IMR-90 (cell line): Measurements from ENCODE around the gene CFAP69. TPM values are rescaled to one million over a fixed set of nuclear protein-coding genes. Genes with fewer than 3 reads are reported as not detected.

ENCODE experiments used
- ATAC-seq: fragments of 200-7000 bp; cut with Tn5 transposase; 2 replicates; pipeline ENCODE4 v1.9.1; 2020; ENCODE audit warnings: low read depth, mild to moderate bottlenecking, moderate library complexity
- BruUV-seq: library from RNA; stranded (reverse); fragments of 400-500 nt; replicated peaks from 2 replicates; lab custom pipeline; 2021; lab: Mats Ljungman, UMichigan
- CTCF ChIA-PET: fragments of 300-600 bp; formaldehyde crosslinking; extraction: SDS; loops from one replicate; lab custom pipeline; 2021; ENCODE audit warnings: antibody characterized with exemption; lab: Yijun Ruan, JAX
- POLR2A ChIA-PET: fragments of 300-600 bp; sonication (Branson Sonifier 250); formaldehyde crosslinking; loops from one replicate; lab custom pipeline; 2022; ENCODE audit warnings: antibody characterized with exemption; ENCODE audit not compliant: unreplicated experiment; lab: Charles Lee
- DNase-seq: peaks from one replicate; pipeline ENCODE4 v3.0.0; 2013
- H2AFZ ChIP-seq: replicated peaks from 2 replicates; pipeline ENCODE3; 2013; ENCODE audit warnings: low read length, mild to moderate bottlenecking; ENCODE audit not compliant: poor library complexity
- H2AK5ac ChIP-seq: 2 replicates; pipeline ENCODE4 v1.6.1; 2013; ENCODE audit warnings: low read depth, low read length, inconsistent platforms
- H2AK9ac ChIP-seq: replicated peaks from 2 replicates; pipeline ENCODE3; 2013; ENCODE audit warnings: mild to moderate bottlenecking, low read depth, low read length, moderate library complexity; ENCODE audit not compliant: poor library complexity
- H2BK120ac ChIP-seq: 2 replicates; pipeline ENCODE4 v1.6.1; 2013; ENCODE audit warnings: low read depth, low read length, inconsistent platforms
- H2BK15ac ChIP-seq: 3 replicates; pipeline ENCODE4 v1.6.1; 2013; ENCODE audit warnings: low read depth, low read length, inconsistent platforms
- H2BK20ac ChIP-seq: 2 replicates; pipeline ENCODE4 v1.6.1; 2013; ENCODE audit warnings: low read depth, mild to moderate bottlenecking, inconsistent platforms, low read length, moderate library complexity
- H2BK5ac ChIP-seq: 2 replicates; pipeline ENCODE4 v1.6.1; 2013; ENCODE audit warnings: mild to moderate bottlenecking, low read depth, low read length, inconsistent platforms; ENCODE audit not compliant: poor library complexity, severe bottlenecking
- H3K14ac ChIP-seq: replicated peaks from 2 replicates; pipeline ENCODE4 v1.6.1; 2013; ENCODE audit warnings: low read depth, low read length, inconsistent platforms
- H3K18ac ChIP-seq: 2 replicates; pipeline ENCODE4 v1.6.1; 2013; ENCODE audit warnings: low read depth, low read length, control low read depth
- H3K23ac ChIP-seq: 2 replicates; pipeline ENCODE4 v1.6.1; 2013; ENCODE audit warnings: low read depth, low read length, inconsistent platforms
- H3K27ac ChIP-seq: 2 replicates; pipeline ENCODE4 v1.5.1; 2013; ENCODE audit warnings: mild to moderate bottlenecking, control low read depth, low read length; ENCODE audit not compliant: insufficient read depth
- H3K27me3 ChIP-seq: 2 replicates; pipeline ENCODE4 v1.6.1; 2013; ENCODE audit warnings: low read length; ENCODE audit not compliant: control insufficient read depth, insufficient read depth
- H3K36me3 ChIP-seq: 2 replicates; pipeline ENCODE4 v1.6.1; 2013; ENCODE audit warnings: low read length, mixed read lengths; ENCODE audit not compliant: control insufficient read depth, insufficient read depth
- H3K4ac ChIP-seq: 2 replicates; pipeline ENCODE4 v1.6.1; 2013; ENCODE audit warnings: low read depth, low read length, inconsistent platforms
- H3K4me1 ChIP-seq: 2 replicates; pipeline ENCODE4 v1.6.1; 2013; ENCODE audit warnings: low read length, mixed read lengths; ENCODE audit not compliant: control insufficient read depth, insufficient read depth
- H3K4me2 ChIP-seq: 2 replicates; pipeline ENCODE4 v1.6.1; 2013; ENCODE audit warnings: low read depth, mild to moderate bottlenecking, control low read depth, low read length, moderate library complexity
- H3K4me3 ChIP-seq: 2 replicates; pipeline ENCODE4 v1.5.1; 2013; ENCODE audit warnings: low read depth, mild to moderate bottlenecking, control low read depth, low read length, moderate library complexity; ENCODE audit not compliant: insufficient read depth
- H3K56ac ChIP-seq: 2 replicates; pipeline ENCODE4 v1.6.1; 2013; ENCODE audit warnings: low read length, inconsistent platforms; ENCODE audit not compliant: insufficient read depth; ENCODE audit errors: extremely low read depth
- H3K79me1 ChIP-seq, 2 experiments: 2 replicates each; pipeline ENCODE4 v1.6.1; 2013; ENCODE audit warnings: low read length in 2 of 2, inconsistent platforms in 1 of 2, low read depth in 1 of 2
- H3K9ac ChIP-seq: 2 replicates; pipeline ENCODE4 v1.6.1; 2013; ENCODE audit warnings: low read depth, low read length, control low read depth
- H3K9me1 ChIP-seq: 2 replicates; pipeline ENCODE4 v1.6.1; 2013; ENCODE audit warnings: low read length, inconsistent platforms; ENCODE audit not compliant: insufficient read depth
- H3K9me3 ChIP-seq: 2 replicates; pipeline ENCODE4 v1.6.1; 2013; ENCODE audit warnings: low read length; ENCODE audit not compliant: control insufficient read depth, insufficient read depth
- H4K20me1 ChIP-seq: 2 replicates; pipeline ENCODE4 v1.6.1; 2013; ENCODE audit warnings: low read length, inconsistent platforms; ENCODE audit not compliant: insufficient read depth
- H4K5ac ChIP-seq: 2 replicates; pipeline ENCODE4 v1.6.1; 2013; ENCODE audit warnings: mild to moderate bottlenecking, low read depth, low read length, control low read depth
- H4K8ac ChIP-seq, 2 experiments: 2 replicates each; pipeline ENCODE4 v1.6.1; 2013; ENCODE audit warnings: low read depth in 2 of 2, low read length in 2 of 2, control low read depth in 1 of 2, inconsistent platforms in 1 of 2
- H4K91ac ChIP-seq: 2 replicates; pipeline ENCODE4 v1.6.1; 2013; ENCODE audit warnings: low read depth, low read length, inconsistent platforms; ENCODE audit not compliant: insufficient read depth
- FOS ChIP-seq: fragments of 150-350 bp; IDR thresholded peaks from 2 replicates; pipeline ENCODE4 v1.6.1; 2016; ENCODE audit warnings: low read depth, low read length
- MXI1 ChIP-seq: IDR thresholded peaks from 2 replicates; pipeline ENCODE4 v1.6.1; 2012; ENCODE audit warnings: low read depth, mild to moderate bottlenecking, low read length, moderate library complexity, borderline replicate concordance
- NFE2L2 ChIP-seq: fragments of 150-350 bp; IDR thresholded peaks from 2 replicates; pipeline ENCODE4 v1.6.1; 2016; ENCODE audit warnings: low read depth, mild to moderate bottlenecking, low read length
- POLR2A ChIP-seq: IDR thresholded peaks from 2 replicates; pipeline ENCODE4 v1.6.1; 2012; ENCODE audit warnings: mild to moderate bottlenecking, low read depth, low read length
- RAD21 ChIP-seq: IDR thresholded peaks from 2 replicates; pipeline ENCODE4 v1.6.1; 2012; ENCODE audit warnings: low read length, improper control_type of control experiment
- RCOR1 ChIP-seq: IDR thresholded peaks from 2 replicates; pipeline ENCODE4 v1.6.1; 2012; ENCODE audit warnings: mild to moderate bottlenecking, low read length, improper control_type of control experiment; ENCODE audit not compliant: insufficient replicate concordance
- SMC3 ChIP-seq: fragments of 150-350 bp; IDR thresholded peaks from 2 replicates; pipeline ENCODE4 v1.6.1; 2016; ENCODE audit warnings: low read depth, mild to moderate bottlenecking, antibody characterized with exemption, low read length, moderate library complexity
- WGBS, 2 experiments: methylation state at CpG; one replicate each; pipeline versions ENCODE4 v1.1.5 to v1.1.7; 2013; ENCODE audit warnings: missing lambda C conversion rate in 2 of 2; ENCODE audit not compliant: insufficient read length in 1 of 2; ENCODE audit errors: extremely low coverage in 2 of 2; 5-methylcytosine and 5-hydroxymethylcytosine counted together
- dilution Hi-C: fragments of 300-500 bp; cut with HindIII; formaldehyde crosslinking; loops from one replicate; pipeline ENCODE4 v1.14.3; 2018; ENCODE audit warnings: low sequenced_read_pairs; ENCODE audit not compliant: unreplicated experiment
- in situ Hi-C: fragments of 300-500 bp; cut with MboI; formaldehyde crosslinking; loops from 3 replicates; pipeline ENCODE4 v1.14.3; 2019; ENCODE audit warnings: low sequenced_read_pairs, inconsistent platforms, mixed read lengths
- intact Hi-C: fragments of 100-400 bp; cut with micrococcal nuclease; formaldehyde crosslinking; loops from 2 replicates; pipeline ENCODE4 v1.10.0; 2022
- polyA plus RNA-seq, 3 experiments: library from polyadenylated mRNA; depleted of rRNA; stranded (reverse); fragments of >200 nt; gene quantifications; 2 replicates each; pipeline ENCODE4 v1.2.3, GENCODE V29; 2012; ENCODE audit warnings: low replicate concordance in 1 of 3
- total RNA-seq: library from RNA; depleted of rRNA; stranded (reverse); fragments of >200 nt; gene quantifications from 2 replicates; pipeline ENCODE4 v1.2.3, GENCODE V29; 2012

The CFAP69 gene
- total and polyA plus RNA-seq, 2 of the 4 experiments (the other 2 are of a cell fraction): 0.72 to 0.86 TPM

- Histone ChIP-seq H3K4ac (no peak overlapping the region), H2AFZ (peak overlapping the region; percentile 41), H4K8ac (no peak overlapping the region), H2BK15ac (no peak overlapping the region), H4K20me1 (no peaks in the 10 kb centered on the region), H3K4me3 (no peak overlapping the region), H2BK5ac (no peak overlapping the region), H3K18ac (no peak overlapping the region), H2AK9ac (peak overlapping the region; percentile 19), H3K27me3 (no peaks in the 10 kb centered on the region), H2BK20ac (no peak overlapping the region), H3K4me2 (no peak overlapping the region), H3K27ac (no peak overlapping the region), H3K56ac (no peak overlapping the region), H3K23ac (no peak overlapping the region; the same call in 1 of the 2 replicates), H4K5ac (no peak overlapping the region), H3K36me3 (no peaks in the 10 kb centered on the region), H3K9me1 (no peaks in the 10 kb centered on the region), H3K4me1 (no peaks in the 10 kb centered on the region), H3K14ac (no peak overlapping the region), H3K9me3 (no peaks in the 10 kb centered on the region), H2BK120ac (no peak overlapping the region), H3K9ac (no peak overlapping the region), H4K91ac (no peak overlapping the region), H3K79me1 (no peaks in the 10 kb centered on the region), H2AK5ac (no peak overlapping the region)
- BruUV-seq: no TSS peak
- no peak for DNase-seq
- WGBS, 2 experiments: no CpG with 5 or more reads among the region's 1 CpG
- intact Hi-C loops: no loop called here
- CTCF ChIA-PET: no interaction called here
- POLR2A ChIA-PET: no interaction called here
- no peak for ATAC-seq
- TF ChIP-seq FOS (no peak), MXI1 (no peak), RCOR1 (no peak), POLR2A (no peak), RAD21 (no peak), NFE2L2 (no peak), SMC3 (no peak)
- dilution Hi-C loops: no loop called here
- in situ Hi-C loops: no loop called here
Observed at GRCh38 chr7:90236721-90237289, 8.2 kb upstream of the CFAP69 start.
